ENCODE results near the gene KIF5B.

KIF5B gene

DNA sequence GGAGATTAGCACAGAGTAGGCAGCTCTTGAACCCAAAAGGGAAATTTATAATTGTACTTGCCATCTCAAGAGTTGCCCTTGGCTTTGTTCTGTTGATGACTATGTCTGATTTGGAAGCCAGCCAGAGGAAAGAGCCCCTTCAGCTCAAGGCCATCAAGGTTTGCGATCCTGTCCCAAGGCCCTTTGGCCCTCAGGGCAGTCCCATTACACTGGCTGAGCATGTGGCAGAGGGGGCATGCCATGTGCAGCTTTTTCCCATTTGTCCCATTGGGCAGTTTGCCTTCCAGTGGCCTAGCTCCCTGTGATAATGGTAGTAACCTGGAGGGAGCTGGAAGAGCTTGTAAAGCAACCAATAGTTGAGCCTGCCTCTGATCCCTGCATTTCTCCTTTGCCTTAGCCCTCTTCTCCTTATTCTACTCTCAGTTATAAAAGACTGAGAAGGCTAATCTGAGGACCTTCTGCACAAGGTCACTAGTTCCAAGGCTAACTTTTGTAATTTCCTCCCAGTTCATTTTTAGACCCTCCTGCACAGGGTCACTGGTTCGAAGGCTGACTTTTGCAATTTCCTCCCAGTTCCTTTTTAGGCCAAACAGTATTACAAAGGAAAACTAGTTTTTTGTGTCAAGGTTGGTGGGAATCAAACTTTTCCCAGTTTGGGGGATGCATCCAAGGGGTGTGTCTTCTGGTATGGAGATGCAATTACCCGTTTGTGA is 96.6 kb downstream of the KIF5B start:
- DNase-seq, result no peak
